T-helper 9 cell (primary cell): ENCODE data around the gene USF3.
"Not testable (repeated sequence)": the region's sequence is repeated elsewhere in the genome, so short reads cannot be mapped to it uniquely, and the experiment has no call there.

Experiments
- DNase-seq: peaks from one replicate; pipeline ENCODE4 v3.0.0-alpha.2; 2020

The USF3 gene

GRCh38 chr3:113654310-113654709, 42.1 kb downstream of the USF3 start:
- DNase-seq: no peak

DNA sequence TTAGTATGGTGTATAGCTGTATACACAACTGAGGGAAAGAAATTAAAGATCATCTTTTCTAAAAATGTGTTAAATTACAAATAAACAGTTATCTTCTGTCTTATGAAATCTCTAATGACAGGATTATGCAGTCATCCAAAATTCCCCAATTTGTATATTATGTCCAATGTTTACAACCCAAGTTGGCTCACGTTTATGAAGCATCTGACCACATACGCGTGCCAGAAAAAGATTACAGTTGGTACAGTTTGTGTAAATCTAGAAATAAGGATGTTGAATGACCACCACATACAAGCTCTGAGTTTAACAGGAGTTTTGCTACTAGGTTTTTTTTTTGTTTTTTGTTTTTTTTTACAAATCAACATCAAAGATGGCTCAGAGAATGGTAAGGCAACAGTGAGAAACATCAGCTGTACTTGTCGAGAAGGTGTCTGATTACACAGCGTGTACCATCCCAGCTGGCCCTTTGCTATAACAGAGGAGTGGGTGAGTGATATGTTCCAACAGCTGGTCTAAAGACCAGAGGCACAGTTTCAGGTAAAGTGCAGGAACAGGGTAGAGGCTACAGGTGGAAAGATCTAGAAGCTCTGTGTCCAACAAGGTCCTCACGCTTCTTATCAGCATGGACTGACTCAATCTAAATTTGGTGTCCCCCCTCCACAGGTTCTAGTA, 47.1 kb downstream of the USF3 start:
- DNase-seq: no peak

DNA sequence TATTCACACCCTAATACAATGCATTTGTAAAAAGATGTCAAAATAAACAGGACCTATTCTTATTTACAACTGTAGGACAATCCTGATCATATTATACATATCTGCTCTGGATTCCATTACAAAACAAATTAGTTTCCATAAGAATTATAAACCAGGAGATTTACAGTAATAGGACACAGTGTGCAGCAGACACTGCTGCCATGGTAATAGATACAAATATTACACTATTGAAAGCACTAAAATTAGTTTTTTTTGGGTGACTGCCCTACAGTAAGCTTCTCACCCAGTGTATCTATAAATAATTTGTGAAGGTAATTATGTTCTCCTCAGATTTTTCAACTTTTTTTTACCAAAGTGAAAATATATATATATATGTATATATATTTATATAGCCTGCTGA, 47.9 kb downstream of the USF3 start:
- DNase-seq: no peak

DNA sequence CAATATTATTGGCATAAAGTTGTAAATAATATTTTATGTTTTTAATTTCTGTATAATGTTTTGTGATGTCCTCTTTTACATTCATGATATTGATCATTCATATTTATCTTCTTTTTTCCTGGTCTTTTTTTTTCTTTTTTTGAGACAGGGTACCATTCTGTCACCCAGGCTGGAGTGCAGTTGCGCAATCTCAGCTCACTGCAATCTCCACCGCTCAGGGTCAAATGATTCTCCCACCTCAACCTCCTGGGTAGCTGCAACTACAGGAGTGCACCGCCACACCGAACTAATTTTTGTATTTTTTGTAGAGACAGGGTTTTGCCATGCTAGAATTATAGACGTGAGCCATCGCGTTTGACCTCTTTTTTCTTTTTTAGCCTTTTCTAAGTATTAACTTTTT, 52.9 kb downstream of the USF3 start:
- DNase-seq: no peak

- no peak for DNase-seq
Measured at GRCh38 chr3:113638910-113639309, 57.5 kb downstream of the USF3 start.

- no peak for DNase-seq
Measured at GRCh38 chr3:113637756-113638155, 58.7 kb downstream of the USF3 start.

DNA sequence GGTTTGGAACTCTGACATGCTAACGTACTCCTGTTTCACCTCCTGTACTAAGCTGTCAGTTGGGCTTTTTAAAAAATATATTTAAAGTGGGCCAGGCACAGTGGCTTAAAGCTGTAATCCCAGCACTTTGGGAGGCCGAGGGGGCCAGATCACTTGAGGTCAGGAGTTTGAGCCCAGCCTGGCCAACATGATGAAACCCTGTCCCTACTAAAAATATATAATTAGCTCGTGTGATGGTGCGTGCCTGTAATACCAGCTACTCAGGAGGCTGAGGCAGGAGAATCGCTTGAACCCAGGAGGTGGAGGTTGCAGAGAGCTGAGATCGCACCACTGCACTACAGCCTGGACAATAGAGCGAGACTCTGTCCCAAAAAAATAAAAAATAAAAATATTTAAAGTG, 60.4 kb downstream of the USF3 start:
- DNase-seq: not testable (repeated sequence)

DNA sequence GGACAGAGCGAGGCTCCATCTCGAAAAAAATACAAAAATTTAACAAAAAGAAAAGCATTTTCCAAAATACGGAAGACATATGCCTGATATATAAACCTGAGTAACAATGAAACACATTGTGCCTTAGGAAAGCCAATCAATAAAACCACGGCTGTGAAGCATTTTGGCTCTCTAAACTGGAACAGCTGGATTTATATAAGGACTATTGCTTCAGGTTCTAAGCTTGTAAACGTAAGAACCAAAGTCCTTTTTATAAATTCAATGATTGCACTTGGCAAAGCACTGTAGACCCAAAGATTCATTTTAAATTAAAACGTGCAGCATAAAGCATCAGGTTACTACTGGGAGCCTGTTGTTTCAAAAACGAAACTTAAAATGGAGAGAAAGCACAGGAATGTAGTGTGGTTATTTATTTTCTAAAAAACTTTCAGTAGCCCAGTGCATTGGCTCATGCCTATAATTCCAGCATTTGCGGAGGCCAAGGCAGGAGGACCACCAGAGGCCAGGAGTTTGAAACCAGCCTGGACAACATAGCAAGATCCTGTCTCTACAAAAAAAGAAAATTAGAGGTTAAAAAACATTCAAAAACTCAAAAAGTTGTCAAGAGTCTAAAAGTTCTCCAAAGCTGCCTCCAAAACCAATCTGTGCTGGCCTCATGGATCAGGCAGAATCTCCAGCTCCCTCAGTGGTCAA, 61.5 kb downstream of the USF3 start:
- no peak for DNase-seq

DNA sequence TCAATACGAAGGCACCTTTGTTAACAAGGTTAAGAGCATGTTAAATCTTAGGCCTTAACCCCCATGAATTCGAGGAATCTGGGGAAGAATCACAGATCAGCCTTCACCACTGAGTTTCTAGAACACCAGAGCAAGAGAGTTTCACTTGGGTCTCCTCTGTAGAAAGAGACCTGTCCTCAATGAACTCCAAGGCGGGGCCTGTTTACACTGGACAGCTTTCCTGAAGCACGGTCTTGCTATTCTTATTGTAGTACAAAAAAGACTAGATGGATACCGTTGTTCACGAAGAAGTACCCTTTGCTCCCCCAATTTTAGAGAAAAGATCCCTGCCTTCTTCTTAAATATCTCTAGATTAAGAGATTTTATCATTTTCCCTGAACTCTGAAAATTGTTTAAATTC, 64.9 kb downstream of the USF3 start:
- no peak for DNase-seq

DNA sequence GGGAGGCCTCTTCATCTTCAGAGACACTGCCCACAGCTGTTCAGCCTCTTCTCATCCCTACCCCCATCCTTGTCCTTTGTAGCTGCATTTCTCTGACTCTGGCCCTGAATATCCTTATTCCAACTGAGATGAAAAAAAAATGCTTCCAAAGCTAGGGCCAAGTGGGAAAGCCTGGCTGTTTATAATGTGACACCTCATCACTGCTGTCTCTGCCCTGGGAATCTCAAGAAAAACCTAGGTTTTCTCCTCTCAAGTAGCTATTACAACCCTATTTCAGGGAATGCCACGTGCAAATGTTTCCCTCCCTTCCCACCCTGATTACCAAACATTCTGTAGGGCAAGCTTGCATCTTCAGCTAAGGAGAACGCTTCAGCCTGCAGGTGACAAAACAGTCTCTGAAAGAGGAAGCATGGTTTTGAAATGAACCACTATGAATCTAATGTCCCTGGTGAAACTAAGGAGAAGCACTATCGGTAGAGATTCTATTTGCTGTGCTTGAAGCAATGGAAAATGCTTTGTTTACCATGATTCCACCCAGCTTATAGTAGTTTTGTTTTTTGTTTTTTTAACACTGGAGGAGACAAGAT, 65.4 kb downstream of the USF3 start:
- no peak for DNase-seq

- no peak for DNase-seq
Measured at GRCh38 chr3:113629584-113630421, 66.6 kb downstream of the USF3 start.

DNA sequence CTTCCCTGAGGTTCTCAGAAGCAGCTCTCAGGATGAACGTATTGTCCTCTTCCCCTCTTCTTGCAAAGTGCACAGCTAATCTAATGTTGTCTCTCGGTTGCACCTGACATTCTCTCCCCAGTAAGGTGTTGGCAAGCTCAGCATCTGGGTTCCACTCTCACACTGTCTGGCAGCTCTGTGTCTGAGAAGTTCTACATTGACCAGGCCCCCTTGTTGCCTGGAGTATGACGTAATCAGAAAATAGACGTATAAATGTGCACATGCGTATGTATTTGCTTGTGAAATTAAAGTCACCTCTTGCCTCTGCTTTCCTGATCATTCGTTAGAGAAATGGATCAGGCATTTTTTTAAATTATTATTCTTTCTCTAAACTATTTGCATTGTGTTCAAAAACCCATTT, 67.7 kb downstream of the USF3 start:
- DNase-seq: no peak

- DNase-seq: no peak
Measured at GRCh38 chr3:113628316-113628715, 68.1 kb downstream of the USF3 start.

- no peak for DNase-seq
Measured at GRCh38 chr3:113626503-113627371, 69.7 kb downstream of the USF3 start.

- DNase-seq: no peak
Measured at GRCh38 chr3:113625834-113626233, 70.6 kb downstream of the USF3 start.

GRCh38 chr3:113623811-113624210, 72.6 kb downstream of the USF3 start:
- DNase-seq: no peak

DNA sequence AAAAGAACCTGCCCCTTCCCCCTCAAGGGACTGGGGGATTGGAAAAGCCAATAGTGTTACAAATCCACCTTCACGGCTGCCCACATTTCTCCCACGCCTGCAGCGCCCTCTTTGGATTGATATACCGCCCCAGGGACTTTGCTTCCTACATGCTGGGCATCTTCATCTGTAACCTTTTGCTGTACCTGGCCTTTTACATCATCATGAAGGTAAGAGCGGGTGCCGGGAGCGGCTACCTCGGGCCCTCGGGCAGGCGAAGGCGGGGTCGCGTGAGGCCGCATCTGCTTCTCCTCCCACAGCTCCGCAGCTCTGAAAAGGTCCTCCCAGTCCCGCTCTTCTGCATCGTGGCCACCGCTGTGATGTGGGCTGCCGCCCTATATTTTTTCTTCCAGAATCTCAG, 73.1 kb downstream of the USF3 start:
- no peak for DNase-seq

DNA sequence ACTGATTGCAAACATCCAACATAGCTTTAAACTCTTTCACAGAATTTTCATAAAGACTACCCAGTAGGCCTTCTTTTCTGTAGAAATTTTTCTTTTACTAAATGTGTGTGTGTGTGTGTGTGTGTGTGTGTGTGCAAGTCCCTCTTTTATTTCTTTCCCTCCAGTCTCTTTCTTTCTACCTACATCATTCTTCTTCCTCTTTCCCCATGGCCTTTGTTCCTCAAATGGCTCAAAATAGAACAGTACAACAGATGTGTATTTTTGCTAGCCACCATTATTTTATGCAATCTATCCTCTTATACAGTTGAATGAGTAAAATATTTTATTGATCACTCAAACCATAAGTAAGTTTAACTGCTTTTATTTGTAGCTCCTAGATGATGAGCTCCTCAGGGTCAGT, 76.4 kb downstream of the USF3 start:
- DNase-seq: no peak

GRCh38 chr3:113617726-113618125, 78.7 kb downstream of the USF3 start:
- no peak for DNase-seq

DNA sequence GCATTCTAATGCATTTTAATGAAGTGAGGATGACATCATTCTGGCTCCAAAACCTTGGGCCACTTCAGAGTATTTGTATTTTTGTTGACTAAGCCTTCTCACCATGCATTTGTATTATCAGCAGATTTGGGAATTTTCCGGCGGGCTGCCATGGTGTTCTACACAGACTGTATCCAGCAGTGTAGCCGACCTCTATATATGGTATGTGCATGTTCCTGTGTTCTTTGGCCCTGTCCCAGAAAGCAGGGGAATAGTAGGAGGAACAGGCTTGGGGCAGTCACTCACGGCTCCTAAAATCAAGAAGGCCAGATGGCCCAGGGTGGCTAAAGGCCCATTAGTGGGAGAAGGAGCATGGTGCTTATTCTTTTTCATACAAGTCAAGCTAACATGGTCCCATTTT, 80.5 kb downstream of the USF3 start:
- DNase-seq: no peak

- no peak for DNase-seq
Measured at GRCh38 chr3:113614402-113614801, 82.0 kb downstream of the USF3 start.

DNA sequence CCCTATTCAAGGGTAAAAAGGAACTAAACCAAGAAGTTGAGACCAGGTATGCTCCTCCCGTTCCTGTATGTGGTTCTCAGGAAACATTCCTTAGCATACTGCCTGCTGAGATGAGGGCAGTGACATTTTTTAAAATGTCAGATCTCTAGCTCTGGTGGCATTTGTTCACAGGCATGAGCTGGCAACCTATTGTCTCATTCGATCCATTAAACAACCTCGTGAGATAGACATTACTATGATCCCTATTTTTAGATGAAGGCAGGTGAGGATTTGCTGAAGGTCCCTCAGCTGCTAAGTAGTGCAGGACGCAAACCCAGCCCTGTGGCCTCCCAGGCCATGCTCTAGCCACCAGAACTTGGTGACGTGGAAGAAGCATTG, 89.2 kb downstream of the USF3 start:
- DNase-seq: no peak
